ENCODE data around the gene CLEC2L.

The CLEC2L gene

DNA sequence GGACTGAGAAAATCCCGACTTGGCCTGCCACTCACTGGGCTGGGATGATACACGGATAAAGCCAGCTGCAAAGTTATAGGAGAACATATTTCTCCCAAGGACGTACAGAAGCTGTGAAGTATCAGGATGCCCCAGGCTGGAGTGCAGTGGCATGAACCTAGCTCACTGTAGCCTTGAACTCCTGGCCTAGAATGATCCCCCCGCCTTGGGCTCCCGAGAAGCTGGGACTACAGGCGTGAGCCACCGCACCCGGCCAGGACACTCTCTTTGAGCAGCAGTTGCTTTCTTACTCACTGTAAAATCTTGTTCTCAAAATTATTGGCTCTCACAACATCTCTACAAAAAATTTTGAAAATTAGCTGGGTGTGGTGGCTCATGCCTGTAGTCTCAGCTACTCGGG lies 50.4 kb downstream of the CLEC2L start:
- in situ Hi-C loops (cut with MboI; ENCODE audit: low sequenced_read_pairs), result no loop called here

DNA sequence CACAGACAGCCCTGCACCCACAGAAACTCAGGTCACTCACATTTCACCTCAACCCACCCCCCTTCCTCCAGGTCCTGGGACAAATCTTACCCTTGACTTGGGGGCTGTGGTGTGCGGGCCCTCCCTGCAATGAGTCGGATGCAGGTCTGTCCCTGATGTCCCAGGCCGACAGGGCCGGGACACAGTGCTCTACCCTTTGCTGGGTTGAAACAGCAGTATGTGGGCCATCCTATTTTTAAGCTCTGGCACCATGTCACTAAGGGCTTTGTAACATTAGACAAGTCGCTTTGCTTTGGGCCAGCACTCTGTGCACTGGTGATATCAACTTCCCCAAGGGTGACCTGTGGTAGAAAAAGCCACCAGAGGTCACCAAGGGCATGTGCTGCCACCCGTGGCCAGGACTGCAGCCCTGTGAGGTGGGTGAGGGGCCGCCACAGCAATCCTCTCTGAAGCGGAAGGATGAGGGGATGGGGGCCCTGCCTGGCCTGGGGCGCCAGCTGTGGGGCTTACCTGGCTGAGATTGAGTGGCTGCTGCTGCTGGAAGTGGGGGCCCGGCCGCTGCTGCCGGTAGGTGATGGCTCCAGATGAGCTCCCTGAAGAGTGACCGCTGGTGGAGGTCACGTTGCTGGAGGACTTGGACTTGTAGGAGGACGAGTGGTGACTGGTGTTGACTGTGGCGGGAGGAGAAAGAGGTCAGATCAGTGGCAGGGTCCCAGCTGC lies 51.3 kb downstream of the CLEC2L start:
- in situ Hi-C loops (cut with MboI; ENCODE audit: low sequenced_read_pairs), result no loop called here

GRCh38 chr7:139575338-139575680 lies 51.8 kb downstream of the CLEC2L start:
- in situ Hi-C loops (cut with MboI; ENCODE audit: low sequenced_read_pairs), result no loop called here

DNA sequence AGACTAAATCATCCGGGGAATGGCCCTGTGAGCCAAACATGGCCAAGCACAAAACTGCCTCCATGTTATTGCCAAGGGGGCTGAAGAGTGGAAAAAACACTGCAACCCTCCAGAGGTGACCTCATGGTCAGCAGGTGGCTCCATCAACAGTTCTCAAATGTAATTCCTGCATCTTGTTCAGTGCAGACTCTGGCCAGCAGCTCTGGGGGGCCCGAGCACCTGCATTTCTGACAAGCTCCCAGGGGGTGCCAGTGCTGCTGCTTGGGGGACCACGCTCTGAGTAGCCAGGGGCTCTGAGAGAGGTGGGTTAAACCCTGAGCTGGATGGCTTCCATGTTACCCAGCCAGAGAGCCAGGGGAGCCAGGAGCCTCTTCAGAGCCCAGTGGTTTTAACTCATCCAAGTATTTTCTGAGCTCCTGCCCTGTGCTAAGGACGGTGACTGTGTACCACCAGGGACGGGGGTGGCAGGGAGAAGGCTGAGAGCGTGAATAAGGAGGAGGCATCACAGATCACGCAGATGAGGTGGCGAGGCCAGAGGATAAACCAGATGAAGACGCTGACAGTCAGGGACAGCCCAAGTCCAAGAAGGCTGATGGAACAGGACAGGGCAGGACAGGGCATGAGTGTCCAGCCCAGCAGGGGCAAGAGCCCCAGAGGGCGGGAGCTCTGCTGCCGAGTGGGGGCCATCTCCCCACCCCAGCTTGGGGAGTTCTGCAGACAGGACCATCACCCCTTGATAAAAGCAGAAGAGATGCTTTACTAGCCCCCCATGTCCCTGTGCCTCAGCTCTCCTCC lies 52.9 kb downstream of the CLEC2L start:
- in situ Hi-C loops (cut with MboI; ENCODE audit: low sequenced_read_pairs), result no loop called here

GRCh38 chr7:139580435-139580834 lies 57.0 kb downstream of the CLEC2L start:
- in situ Hi-C loops (cut with MboI; ENCODE audit: low sequenced_read_pairs), result no loop called here

- in situ Hi-C loops (cut with MboI; ENCODE audit: low sequenced_read_pairs), result no loop called here
Measured at GRCh38 chr7:139582130-139582650, 58.7 kb downstream of the CLEC2L start.

- in situ Hi-C loops (cut with MboI; ENCODE audit: low sequenced_read_pairs), result no loop called here
Measured at GRCh38 chr7:139582671-139583155, 59.2 kb downstream of the CLEC2L start.

- in situ Hi-C loops (cut with MboI; ENCODE audit: low sequenced_read_pairs), result no loop called here
Measured at GRCh38 chr7:139583826-139584553, 60.5 kb downstream of the CLEC2L start.

DNA sequence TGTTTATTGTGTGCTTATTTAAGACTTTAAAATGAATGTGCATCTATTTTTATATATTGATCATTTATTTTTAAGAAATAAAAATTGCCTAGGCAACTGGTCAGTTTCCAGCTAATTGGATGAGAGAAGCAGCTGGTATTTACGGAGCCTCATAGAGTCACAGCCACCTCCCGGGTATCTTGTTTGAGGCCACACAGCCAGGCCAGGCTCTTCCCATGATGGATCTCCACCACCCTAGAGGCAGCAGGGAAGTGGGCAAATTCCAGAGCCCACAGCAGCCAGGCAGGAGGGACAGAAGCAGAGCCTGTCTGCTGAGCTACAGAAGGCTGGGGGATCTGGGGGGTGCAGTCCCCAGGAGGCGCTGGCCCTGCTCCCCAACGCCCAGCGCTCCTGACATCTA lies 61.6 kb downstream of the CLEC2L start:
- in situ Hi-C loops (cut with MboI; ENCODE audit: low sequenced_read_pairs), result no loop called here

GRCh38 chr7:139586286-139586685 lies 62.8 kb downstream of the CLEC2L start:
- in situ Hi-C loops (cut with MboI; ENCODE audit: low sequenced_read_pairs), result no loop called here

GRCh38 chr7:139587535-139587934 lies 64.0 kb downstream of the CLEC2L start:
- in situ Hi-C loops (cut with MboI; ENCODE audit: low sequenced_read_pairs), result no loop called here

GRCh38 chr7:139588632-139589031 lies 65.1 kb downstream of the CLEC2L start:
- in situ Hi-C loops (cut with MboI; ENCODE audit: low sequenced_read_pairs), result no loop called here

DNA sequence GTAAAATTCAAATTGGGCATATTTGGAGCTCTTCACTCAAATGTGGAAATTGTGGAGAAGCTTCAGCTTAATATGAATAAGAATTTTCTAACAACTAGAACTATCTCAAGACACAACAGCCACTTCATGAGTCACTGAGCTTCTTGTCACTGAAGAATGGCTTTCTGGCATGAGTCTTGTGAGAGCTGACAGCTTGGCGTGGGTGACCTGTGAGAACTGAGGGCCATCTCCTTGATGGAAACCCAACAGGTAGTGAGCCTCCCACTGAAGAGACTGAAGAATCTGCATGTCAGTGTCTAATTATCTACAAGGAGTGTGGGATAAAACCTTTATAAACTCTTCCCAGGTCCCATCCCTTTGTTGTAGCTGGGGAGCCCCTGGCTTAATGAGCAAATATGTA lies 66.0 kb downstream of the CLEC2L start:
- in situ Hi-C loops (cut with MboI; ENCODE audit: low sequenced_read_pairs), result no loop called here

DNA sequence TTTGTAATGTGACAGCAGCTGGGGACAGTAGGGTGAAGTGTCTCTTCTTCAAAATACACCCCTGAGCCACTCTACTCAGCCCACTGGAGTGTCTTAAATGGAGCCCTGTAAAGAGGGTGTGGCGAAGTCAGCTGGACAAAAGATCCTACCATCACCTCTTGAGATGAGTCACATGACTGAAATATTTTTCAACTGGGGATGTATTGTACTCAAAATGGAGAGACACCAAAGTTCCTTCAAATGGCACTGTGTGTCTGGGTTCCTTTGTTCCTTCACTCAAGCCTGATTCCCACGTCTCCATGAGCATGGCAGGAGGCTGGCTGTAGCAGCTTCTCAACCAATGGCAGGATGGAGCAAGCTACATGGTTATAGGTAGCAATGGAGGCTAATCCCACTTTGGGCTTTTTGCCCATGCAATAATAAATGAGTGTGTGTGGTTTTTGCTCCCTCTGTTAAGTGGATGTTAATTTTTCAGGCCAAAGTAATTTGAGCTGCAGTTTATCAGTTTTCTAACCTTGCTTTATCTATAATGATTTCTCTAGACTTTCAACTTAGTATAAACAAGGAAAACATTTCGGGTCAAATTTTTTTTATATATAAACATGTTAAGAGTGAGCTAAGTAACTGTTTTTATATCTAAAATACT lies 68.2 kb downstream of the CLEC2L start:
- in situ Hi-C loops (cut with MboI; ENCODE audit: low sequenced_read_pairs), result no loop called here

- in situ Hi-C loops (cut with MboI; ENCODE audit: low sequenced_read_pairs), result no loop called here
Measured at GRCh38 chr7:139592801-139593461, 69.4 kb downstream of the CLEC2L start.

DNA sequence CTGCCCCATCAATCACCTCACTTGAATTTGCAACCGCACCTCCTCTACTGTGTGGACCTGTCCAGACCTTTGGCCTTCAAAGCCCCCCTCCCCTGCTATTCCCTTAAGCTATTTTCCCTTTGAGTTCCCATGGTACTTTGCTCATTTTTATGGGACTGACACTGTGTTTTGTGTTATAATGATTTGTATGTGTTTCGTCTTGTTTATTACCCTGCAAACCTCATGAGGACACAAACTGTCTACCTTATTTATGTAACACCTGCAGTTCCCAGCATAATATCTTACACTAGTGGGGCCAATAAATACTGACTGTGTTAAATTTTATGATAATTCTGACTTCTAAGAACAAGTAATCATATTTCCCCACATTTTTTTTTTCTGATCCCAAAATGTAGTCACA lies 70.6 kb downstream of the CLEC2L start:
- in situ Hi-C loops (cut with MboI; ENCODE audit: low sequenced_read_pairs), result no loop called here

Data from hTERT RPE-1 (cell line).